Natural killer cell (primary cell): ENCODE measurements around the gene GABRA5. TPM values are rescaled to one million over a fixed set of nuclear protein-coding genes. Genes with fewer than 3 reads are reported as not detected.

Experiments used
- ATAC-seq, 3 donors: fragments of 150-1000 bp in 2 of 3; fragments of 200-7000 bp in 1 of 3; cut with Tn5 transposase; 1 replicate in 1 of 3; 2 replicates in 2 of 3; pipeline ENCODE4 v1.10.0; 2021; ENCODE audit warnings: mild to moderate bottlenecking in 2 of 3, moderate library complexity in 2 of 3
- DNase-seq, 2 donors: peaks; one replicate each; pipeline versions ENCODE4 v3.0.0 to v3.0.0-alpha.2; 2013 to 2021; ENCODE audit warnings: mixed read lengths in 1 of 2
- H3K27ac ChIP-seq: one replicate; pipeline ENCODE4 v1.5.1; 2013; ENCODE audit warnings: mild to moderate bottlenecking, low read length
- H3K27me3 ChIP-seq: one replicate; pipeline ENCODE4 v1.6.1; 2013; ENCODE audit warnings: low read length; ENCODE audit not compliant: control insufficient read depth, insufficient read depth
- H3K36me3 ChIP-seq: one replicate; pipeline ENCODE4 v1.6.1; 2013; ENCODE audit warnings: low read length; ENCODE audit not compliant: control insufficient read depth, insufficient read depth
- H3K4me1 ChIP-seq: one replicate; pipeline ENCODE4 v1.6.1; 2013; ENCODE audit warnings: low read length; ENCODE audit not compliant: control insufficient read depth, insufficient read depth
- H3K4me3 ChIP-seq: one replicate; pipeline ENCODE4 v1.5.1; 2013; ENCODE audit warnings: low read length
- H3K9me3 ChIP-seq: one replicate; pipeline ENCODE4 v1.6.1; 2013; ENCODE audit warnings: low read length; ENCODE audit not compliant: control insufficient read depth, insufficient read depth
- H3K27ac Mint-ChIP-seq, 2 donors: one replicate each; pipeline ENCODE4 v1.8.0; 2022; ENCODE audit warnings: mild to moderate bottlenecking in 2 of 2, mixed read lengths in 2 of 2, moderate library complexity in 1 of 2
- H3K27me3 Mint-ChIP-seq, 2 donors: one replicate each; pipeline ENCODE4 v1.8.0; 2022; ENCODE audit warnings: low read depth in 2 of 2, mixed read lengths in 2 of 2
- H3K36me3 Mint-ChIP-seq: one replicate; pipeline ENCODE4 v1.8.0; 2022; ENCODE audit warnings: mixed read lengths
- H3K4me1 Mint-ChIP-seq, 2 donors: one replicate each; pipeline ENCODE4 v1.8.0; 2022; ENCODE audit warnings: mixed read lengths in 2 of 2
- H3K4me3 Mint-ChIP-seq: one replicate; pipeline ENCODE4 v1.8.0; 2022; ENCODE audit warnings: mild to moderate bottlenecking, moderate library complexity, mixed read lengths
- H3K9me3 Mint-ChIP-seq, 2 donors: one replicate each; pipeline ENCODE4 v1.8.0; 2022; ENCODE audit warnings: mixed read lengths in 2 of 2
- WGBS: methylation state at CpG from one replicate; pipeline ENCODE4 v1.1.7; 2013; ENCODE audit warnings: missing lambda C conversion rate; ENCODE audit not compliant: insufficient coverage; 5-methylcytosine and 5-hydroxymethylcytosine counted together
- intact Hi-C: fragments of 100-400 bp; cut with micrococcal nuclease; formaldehyde crosslinking; loops from one replicate; pipeline ENCODE4 v1.14.2; 2022
- total RNA-seq, 4 donors: library from RNA; stranded (reverse); fragments of 120-200 nt in 1 of 4; gene quantifications; one replicate each; pipeline versions ENCODE4 v1.2.3 to v1.2.4, GENCODE V29; 2013 to 2022
- TF ChIP-seq, protein P1 (sequence below): fragments of 200-600 bp; IDR thresholded peaks from one replicate; pipeline ENCODE4 v1.8.0; 2022; ENCODE audit warnings: antibody characterized with exemption

Gene GABRA5
- total RNA-seq, 3 donors from 2014 or later (not counting 1 experiment from before 2014, with no cell fraction given): not detected

DNA sequence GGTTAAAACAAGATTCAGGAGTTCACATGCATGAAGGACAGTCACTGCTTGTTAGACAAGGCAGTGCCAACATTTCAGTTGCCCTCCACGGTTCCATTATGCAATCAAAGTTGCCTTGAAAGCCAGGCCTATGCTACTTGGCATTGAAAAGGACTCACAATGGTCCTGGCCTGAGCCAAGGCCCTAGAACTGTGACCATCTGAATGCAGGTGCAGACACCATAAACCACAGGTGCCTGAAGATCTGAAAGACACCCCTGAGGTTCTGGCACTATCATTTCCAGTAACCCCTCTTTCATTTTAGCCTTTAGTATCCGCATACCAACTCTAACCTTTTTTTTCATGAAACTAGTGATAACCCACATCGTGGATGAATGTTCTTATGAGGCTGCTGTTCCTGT is 2.8 kb downstream of the GABRA5 start:
- Mint-ChIP-seq H3K4me1 (no peaks in the 10 kb centered on the region), H3K4me3 (no peak overlapping the region), H3K9me3 (no peaks in the 10 kb centered on the region), H3K36me3 (no peaks in the 10 kb centered on the region), H3K27me3 (peaks cover 19 to 22% of the 10 kb centered on the region in 2 donors), H3K27ac (no peak overlapping the region)
- DNase-seq (no peak), ATAC-seq (no peak)
- Histone ChIP-seq H3K4me1 (no peaks in the 10 kb centered on the region), H3K4me3 (no peak overlapping the region), H3K36me3 (no peaks in the 10 kb centered on the region), H3K27me3 (no peaks in the 10 kb centered on the region), H3K27ac (no peak overlapping the region), H3K9me3 (no peaks in the 10 kb centered on the region)
- intact Hi-C loops: no loop called here
- WGBS: 84% methylated on average over 3 of the region's 3 CpGs
- TF ChIP-seq, protein P1, sequence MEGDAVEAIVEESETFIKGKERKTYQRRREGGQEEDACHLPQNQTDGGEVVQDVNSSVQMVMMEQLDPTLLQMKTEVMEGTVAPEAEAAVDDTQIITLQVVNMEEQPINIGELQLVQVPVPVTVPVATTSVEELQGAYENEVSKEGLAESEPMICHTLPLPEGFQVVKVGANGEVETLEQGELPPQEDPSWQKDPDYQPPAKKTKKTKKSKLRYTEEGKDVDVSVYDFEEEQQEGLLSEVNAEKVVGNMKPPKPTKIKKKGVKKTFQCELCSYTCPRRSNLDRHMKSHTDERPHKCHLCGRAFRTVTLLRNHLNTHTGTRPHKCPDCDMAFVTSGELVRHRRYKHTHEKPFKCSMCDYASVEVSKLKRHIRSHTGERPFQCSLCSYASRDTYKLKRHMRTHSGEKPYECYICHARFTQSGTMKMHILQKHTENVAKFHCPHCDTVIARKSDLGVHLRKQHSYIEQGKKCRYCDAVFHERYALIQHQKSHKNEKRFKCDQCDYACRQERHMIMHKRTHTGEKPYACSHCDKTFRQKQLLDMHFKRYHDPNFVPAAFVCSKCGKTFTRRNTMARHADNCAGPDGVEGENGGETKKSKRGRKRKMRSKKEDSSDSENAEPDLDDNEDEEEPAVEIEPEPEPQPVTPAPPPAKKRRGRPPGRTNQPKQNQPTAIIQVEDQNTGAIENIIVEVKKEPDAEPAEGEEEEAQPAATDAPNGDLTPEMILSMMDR: no peak

DNA sequence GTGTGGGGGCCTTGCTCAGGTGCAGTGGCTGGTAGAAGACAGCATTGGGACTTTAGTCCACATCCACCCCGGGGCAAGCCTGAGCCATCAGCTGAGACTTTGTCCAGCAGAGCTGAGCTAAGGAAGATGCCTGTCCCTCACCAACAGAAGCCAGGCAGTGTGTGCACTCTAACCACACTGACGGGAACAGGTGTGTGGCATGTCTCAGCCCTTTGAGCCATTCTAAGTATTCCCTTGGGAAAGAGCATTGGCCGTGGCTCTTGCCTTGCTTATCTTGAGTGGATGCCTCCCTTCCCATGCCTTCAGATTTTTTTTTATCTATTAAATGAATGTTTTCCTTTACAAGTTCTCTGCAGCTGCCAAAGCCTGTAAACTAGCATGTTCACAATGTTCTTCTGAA is 3.5 kb downstream of the GABRA5 start:
- H3K27ac Mint-ChIP-seq: no peak overlapping the region
- H3K4me3 Mint-ChIP-seq: no peak overlapping the region
- Histone ChIP-seq H3K27me3 (no peaks in the 10 kb centered on the region), H3K27ac (no peak overlapping the region), H3K36me3 (no peaks in the 10 kb centered on the region), H3K9me3 (no peaks in the 10 kb centered on the region), H3K4me3 (no peak overlapping the region), H3K4me1 (no peaks in the 10 kb centered on the region)
- H3K9me3 Mint-ChIP-seq: no peaks in the 10 kb centered on the region
- no peaks in the 10 kb centered on the region for H3K36me3 Mint-ChIP-seq
- TF ChIP-seq, protein P1: no peak
- intact Hi-C loops: no loop called here
- ATAC-seq (no peak), DNase-seq (no peak)
- peaks cover 16 to 22% of the 10 kb centered on the region in 2 donors for H3K27me3 Mint-ChIP-seq
- H3K4me1 Mint-ChIP-seq: no peaks in the 10 kb centered on the region
- 77% methylated on average over 3 of the region's 3 CpGs for WGBS

DNA sequence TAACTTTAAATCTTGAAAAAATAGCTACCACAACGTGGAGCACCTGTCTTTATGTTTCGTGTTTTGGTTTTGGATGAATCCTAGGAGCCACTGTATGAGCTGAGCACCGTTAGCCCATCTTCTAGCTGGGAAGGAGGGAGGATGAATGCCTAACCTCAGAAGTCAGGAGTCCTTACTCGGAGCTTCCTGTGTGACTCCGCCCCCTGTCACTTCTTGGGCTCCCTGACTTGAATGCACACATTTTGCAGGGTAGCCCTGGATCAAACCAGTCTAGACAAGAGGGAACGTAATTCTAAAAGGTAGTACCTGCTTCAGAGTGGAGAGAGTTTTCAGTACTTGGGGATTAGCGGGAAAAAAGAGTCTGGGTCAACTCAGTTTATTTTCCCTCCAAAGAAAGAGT is 5.3 kb downstream of the GABRA5 start:
- Histone ChIP-seq H3K4me3 (no peak overlapping the region), H3K9me3 (no peaks in the 10 kb centered on the region), H3K27ac (no peak overlapping the region), H3K4me1 (no peaks in the 10 kb centered on the region), H3K27me3 (no peaks in the 10 kb centered on the region), H3K36me3 (no peaks in the 10 kb centered on the region)
- Mint-ChIP-seq H3K36me3 (no peaks in the 10 kb centered on the region), H3K4me1 (no peaks in the 10 kb centered on the region), H3K27ac (no peak overlapping the region), H3K4me3 (no peak overlapping the region), H3K27me3 (peaks cover 9 to 12% of the 10 kb centered on the region in 2 donors), H3K9me3 (no peaks in the 10 kb centered on the region)
- WGBS: 59% methylated on average over 7 of the region's 7 CpGs
- DNase-seq: no peak
- ATAC-seq: no peak
- TF ChIP-seq, protein P1: no peak
- intact Hi-C loops: no loop called here

DNA sequence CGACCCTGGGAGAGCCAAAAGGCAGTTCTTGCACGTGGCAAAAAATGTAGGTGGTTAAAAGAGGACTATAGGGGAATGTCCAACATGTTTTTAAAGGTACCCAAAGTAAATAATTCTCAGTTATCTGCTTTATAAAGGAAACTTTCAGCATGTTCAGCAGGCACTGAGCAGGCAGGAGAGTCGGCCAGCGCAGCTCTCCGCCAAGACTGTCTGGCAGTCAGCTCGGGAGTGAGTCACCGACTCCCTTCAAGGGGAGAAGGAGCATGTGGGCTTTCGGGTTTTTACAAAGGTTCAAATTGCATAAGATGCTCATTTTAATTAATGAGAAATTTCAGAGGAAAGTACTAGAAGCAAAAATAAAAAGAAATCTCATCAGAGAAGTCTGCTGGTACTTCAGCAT is 7.0 kb downstream of the GABRA5 start:
- DNase-seq: no peak
- intact Hi-C loops: no loop called here
- no peak overlapping the region for H3K27ac Mint-ChIP-seq
- H3K9me3 ChIP-seq: no peaks in the 10 kb centered on the region
- TF ChIP-seq, protein P1: no peak
- H3K27ac ChIP-seq: no peak overlapping the region
- H3K4me3 ChIP-seq: no peak overlapping the region
- no peaks in the 10 kb centered on the region for H3K36me3 Mint-ChIP-seq
- H3K27me3 Mint-ChIP-seq: peaks cover 5 to 6% of the 10 kb centered on the region in 2 donors
- no peaks in the 10 kb centered on the region for H3K27me3 ChIP-seq
- H3K4me1 ChIP-seq: no peaks in the 10 kb centered on the region
- H3K4me1 Mint-ChIP-seq: no peaks in the 10 kb centered on the region
- no peaks in the 10 kb centered on the region for H3K36me3 ChIP-seq
- WGBS: 82% methylated on average over 8 of the region's 8 CpGs
- ATAC-seq: no peak
- H3K4me3 Mint-ChIP-seq: no peak overlapping the region
- no peaks in the 10 kb centered on the region for H3K9me3 Mint-ChIP-seq
